Gastrocnemius medialis (tissue), 4 donors: ENCODE data around the gene HAPSTR1.

Experiments
- CTCF ChIP-seq, 5 experiments: fragments of 450-650 bp in 3 of 5; fragments of 200-600 bp in 2 of 5; sonication (generic) in 2 of 5; IDR thresholded peaks in 4 of 5; conservative IDR thresholded peaks in 1 of 5; 1 replicate in 4 of 5; 2 replicates in 1 of 5; pipeline ENCODE4 v1.5.1; 2016 to 2019; ENCODE audit warnings: antibody characterized with exemption in 5 of 5, mild to moderate bottlenecking in 3 of 5, moderate library complexity in 3 of 5
- POLR2A ChIP-seq, 2 donors: fragments of 450-650 bp; IDR thresholded peaks; one replicate each; pipeline ENCODE4 v1.6.1; 2017; ENCODE audit warnings: antibody characterized with exemption in 2 of 2, mild to moderate bottlenecking in 2 of 2, moderate library complexity in 2 of 2

DNA sequence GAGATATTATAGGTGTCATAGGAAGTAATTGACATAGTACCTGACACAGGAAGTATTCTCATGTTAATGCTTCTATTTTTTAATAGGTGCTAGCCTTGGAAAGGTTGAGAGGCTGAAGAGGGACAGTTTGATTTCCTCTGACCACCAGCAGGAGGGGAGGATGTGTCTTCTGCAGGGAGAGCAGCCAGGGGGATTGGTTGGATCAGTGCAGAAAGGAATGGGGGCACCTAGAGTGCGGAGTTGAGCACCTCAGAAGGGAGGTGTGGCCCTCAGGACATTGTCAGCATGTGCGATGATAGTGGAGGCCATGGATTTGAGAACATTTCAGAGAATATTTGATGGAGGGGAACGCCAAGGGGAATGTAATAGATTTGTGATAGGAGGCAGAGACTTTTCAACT, 23.4 kb downstream of the HAPSTR1 start:
- no peak for TF ChIP-seq CTCF (IDR thresholded peaks at IDR 0.05 in 4 of 5, conservative IDR thresholded peaks at IDR 0.05 in 1 of 5)
- no peak for TF ChIP-seq POLR2A (IDR thresholded peaks at IDR 0.05)
